HL-60 (cell line): ENCODE results near the gene TMBIM4.

Source experiments
- DNase-seq, 2 experiments: peaks; one replicate each; pipeline ENCODE4 v3.0.0-alpha.2; 2010 to 2020; ENCODE audit warnings: low read depth in 1 of 2, low spot score in 1 of 2
- H3K27ac ChIP-seq: fragments of 250-450 bp; sonication (Bioruptor Pico); replicated peaks from 2 replicates; pipeline ENCODE4 v1.5.1; 2020; ENCODE audit warnings: mild to moderate bottlenecking, moderate library complexity
- H3K27me3 ChIP-seq: fragments of 250-450 bp; sonication (Bioruptor Pico); 2 replicates; pipeline ENCODE4 v1.5.1; 2021; ENCODE audit warnings: mild to moderate bottlenecking, moderate library complexity; ENCODE audit not compliant: insufficient read depth, poor library complexity, severe bottlenecking
- H3K4me3 ChIP-seq: replicated peaks from 2 replicates; pipeline ENCODE4 v1.5.1; 2011; ENCODE audit warnings: mild to moderate bottlenecking, control low read depth, low read length; ENCODE audit not compliant: insufficient read depth
- CTCF ChIP-seq: IDR thresholded peaks from one replicate; pipeline ENCODE4 v1.5.1; 2011; ENCODE audit warnings: low read length, control low read depth, inconsistent platforms; ENCODE audit not compliant: insufficient read depth
- GABPA ChIP-seq: IDR thresholded peaks from 2 replicates; pipeline ENCODE4 v1.6.1; 2012; ENCODE audit warnings: low read depth
- POLR2AphosphoS5 ChIP-seq: IDR thresholded peaks from 2 replicates; pipeline ENCODE4 v1.6.1; 2012; ENCODE audit warnings: low read depth
- REST ChIP-seq: IDR thresholded peaks from 2 replicates; pipeline ENCODE4 v1.6.1; 2012; ENCODE audit warnings: low read depth; ENCODE audit not compliant: insufficient replicate concordance
- SPI1 ChIP-seq: IDR thresholded peaks from 2 replicates; pipeline ENCODE4 v1.6.1; 2012; ENCODE audit warnings: low read depth, mild to moderate bottlenecking, borderline replicate concordance

Gene TMBIM4

GRCh38 chr12:66210840-66211239 lies 41.0 kb upstream of the TMBIM4 start:
- Histone ChIP-seq H3K4me3 (no peak overlapping the region), H3K27ac (peak overlapping the region; percentile 44), H3K27me3 (no peaks in the 10 kb centered on the region)
- peak; percentile 63; the same call in 1 of the 2 replicates for TF ChIP-seq SPI1
- TF ChIP-seq GABPA: no peak
- no peak for DNase-seq

GRCh38 chr12:66206141-66206540 lies 36.3 kb upstream of the TMBIM4 start:
- Histone ChIP-seq H3K27ac (no peak overlapping the region), H3K27me3 (no peaks in the 10 kb centered on the region), H3K4me3 (no peak overlapping the region)
- no peak for TF ChIP-seq POLR2AphosphoS5
- no peak for TF ChIP-seq SPI1
- no peak for TF ChIP-seq GABPA
- DNase-seq: no peak

GRCh38 chr12:66203820-66204219 lies 34.0 kb upstream of the TMBIM4 start:
- DNase-seq: no peak
- Histone ChIP-seq H3K27me3 (no peaks in the 10 kb centered on the region), H3K27ac (no peak overlapping the region), H3K4me3 (no peak overlapping the region)
- TF ChIP-seq REST (no peak), CTCF (no peak), POLR2AphosphoS5 (no peak), GABPA (no peak), SPI1 (no peak)

GRCh38 chr12:66199831-66200509 lies 30.2 kb upstream of the TMBIM4 start:
- Histone ChIP-seq H3K4me3 (no peak overlapping the region), H3K27me3 (no peaks in the 10 kb centered on the region), H3K27ac (no peak overlapping the region)
- TF ChIP-seq GABPA: no peak
- TF ChIP-seq CTCF: no peak
- no peak for TF ChIP-seq SPI1
- no peak for TF ChIP-seq REST
- TF ChIP-seq POLR2AphosphoS5: no peak
- no peak for DNase-seq

- TF ChIP-seq CTCF (no peak), POLR2AphosphoS5 (no peak)
- no peak for DNase-seq
- Histone ChIP-seq H3K27me3 (no peaks in the 10 kb centered on the region), H3K4me3 (no peak overlapping the region), H3K27ac (no peak overlapping the region)
These were observed 29.3 kb upstream of the TMBIM4 start for GRCh38 chr12:66199141-66199540.
